Transverse colon (tissue), 4 donors: ENCODE data around the gene ITGB5.

ENCODE experiments used
- CTCF ChIP-seq, 5 experiments: fragments of 200-600 bp in 3 of 5; fragments of 450-650 bp in 2 of 5; sonication (generic) in 3 of 5; IDR thresholded peaks; 1 replicate in 2 of 5; 2 replicates in 3 of 5; pipeline ENCODE4 v1.5.1; 2016 to 2017; ENCODE audit warnings: antibody characterized with exemption in 5 of 5, inconsistent platforms in 3 of 5, mild to moderate bottlenecking in 2 of 5, moderate library complexity in 1 of 5
- EP300 ChIP-seq: sonication (generic); formaldehyde crosslinking; IDR thresholded peaks from one replicate; pipeline ENCODE4 v1.6.1; 2017; ENCODE audit warnings: antibody characterized with exemption, low read depth
- POLR2A ChIP-seq: fragments of 450-650 bp; IDR thresholded peaks from one replicate; pipeline ENCODE4 v1.6.1; 2016; ENCODE audit warnings: antibody characterized with exemption, mild to moderate bottlenecking, moderate library complexity
- POLR2AphosphoS5 ChIP-seq, 3 donors: sonication (generic); formaldehyde crosslinking; IDR thresholded peaks; one replicate each; pipeline ENCODE4 v1.6.1; 2016; ENCODE audit warnings: antibody characterized with exemption in 3 of 3

DNA sequence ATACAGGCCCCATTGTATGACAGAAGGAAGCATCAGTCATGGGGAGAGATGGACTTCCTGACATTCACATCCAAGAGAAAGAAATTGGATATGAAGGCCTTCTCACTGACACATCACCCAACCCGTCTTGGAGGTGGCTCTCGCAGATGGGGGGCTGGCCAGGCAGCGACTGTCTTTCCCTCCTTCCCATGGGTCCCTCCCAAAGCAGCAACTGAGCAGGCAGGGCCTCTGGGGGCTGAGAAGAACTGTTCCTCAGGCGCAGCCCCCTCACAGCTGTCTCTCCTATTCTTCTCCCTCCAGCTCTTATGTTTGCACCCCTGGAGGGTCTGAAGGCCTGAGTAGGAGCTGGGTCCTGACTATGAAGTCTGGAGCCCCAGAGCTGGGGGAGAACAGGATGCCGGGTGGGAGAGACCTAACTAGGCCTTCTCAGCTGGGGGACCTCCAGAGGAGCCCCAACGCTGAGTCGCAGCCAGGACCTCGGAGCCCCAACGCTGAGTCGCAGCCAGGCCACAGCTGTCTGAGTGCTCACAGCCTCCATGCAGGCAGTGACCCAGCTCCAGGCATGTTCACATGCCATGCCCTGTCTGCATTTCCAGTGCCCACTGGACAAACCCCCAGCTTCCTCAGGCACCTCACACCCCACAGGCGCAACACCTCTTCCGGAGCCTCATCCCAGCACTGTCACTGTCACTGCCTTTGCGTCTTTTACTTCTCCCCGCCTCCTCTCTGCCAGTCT, 127.3 kb downstream of the ITGB5 start:
- no peak for TF ChIP-seq CTCF (IDR thresholded peaks at IDR 0.05)
- TF ChIP-seq POLR2A = no peak
- TF ChIP-seq EP300 = no peak
- TF ChIP-seq POLR2AphosphoS5 (IDR thresholded peaks at IDR 0.05) = no peak
